DOHH2 (cell line): ENCODE results near the gene PDE2A.

Experiments
- H3F3A ChIP-seq: fragments of 200-600 bp; sonication (generic), shearing (Covaris generic); 2 replicates; pipeline ENCODE4 v1.6.0; 2016; ENCODE audit warnings: antibody characterized with exemption, mild to moderate bottlenecking; ENCODE audit not compliant: control insufficient read depth, insufficient read depth
- H3K27ac ChIP-seq: fragments of 200-600 bp; sonication (generic); 2 replicates; pipeline ENCODE4 v1.5.1; 2014; ENCODE audit warnings: low read depth, mild to moderate bottlenecking, low read length, moderate library complexity
- H3K27me3 ChIP-seq: fragments of 200-600 bp; sonication (generic); 2 replicates; pipeline ENCODE4 v1.6.1; 2014; ENCODE audit warnings: mild to moderate bottlenecking, low read length, mixed read lengths; ENCODE audit not compliant: control insufficient read depth
- H3K36me3 ChIP-seq: fragments of 200-600 bp; sonication (generic); 2 replicates; pipeline ENCODE4 v1.6.1; 2014; ENCODE audit warnings: mild to moderate bottlenecking, low read length, moderate library complexity, mixed read lengths; ENCODE audit not compliant: control insufficient read depth
- H3K4me1 ChIP-seq: fragments of 200-600 bp; sonication (generic); 2 replicates; pipeline ENCODE4 v1.6.1; 2014; ENCODE audit warnings: mild to moderate bottlenecking, low read length, mixed read lengths; ENCODE audit not compliant: control insufficient read depth
- H3K4me2 ChIP-seq: fragments of 200-600 bp; sonication (generic); 2 replicates; pipeline ENCODE4 v1.6.0; 2014; ENCODE audit warnings: mild to moderate bottlenecking, low read length, moderate library complexity
- H3K4me3 ChIP-seq: fragments of 200-600 bp; sonication (generic); 2 replicates; pipeline ENCODE4 v1.5.1; 2014; ENCODE audit warnings: mild to moderate bottlenecking, low read length, mixed read lengths
- H3K79me2 ChIP-seq: fragments of 200-600 bp; sonication (generic); 2 replicates; pipeline ENCODE4 v1.6.1; 2014; ENCODE audit warnings: mild to moderate bottlenecking, low read length, mixed read lengths; ENCODE audit not compliant: control insufficient read depth
- H3K9me2 ChIP-seq: fragments of 200-600 bp; sonication (generic); replicated peaks from 2 replicates; pipeline ENCODE4 v1.6.1; 2014; ENCODE audit warnings: mild to moderate bottlenecking, low read length, mixed read lengths; ENCODE audit not compliant: control insufficient read depth
- H3K9me3 ChIP-seq: fragments of 200-600 bp; sonication (generic); 2 replicates; pipeline ENCODE4 v1.6.1; 2014; ENCODE audit warnings: antibody characterized with exemption, low read length, mixed read lengths; ENCODE audit not compliant: control insufficient read depth, insufficient read depth
- H4K20me1 ChIP-seq: fragments of 200-600 bp; sonication (generic); 2 replicates; pipeline ENCODE4 v1.6.0; 2014; ENCODE audit warnings: low read depth, mild to moderate bottlenecking, antibody characterized with exemption, low read length, moderate library complexity; ENCODE audit not compliant: control insufficient read depth, insufficient read depth
- CTCF ChIP-seq: fragments of 200-600 bp; sonication (generic); IDR thresholded peaks from one replicate; pipeline ENCODE4 v1.5.1; 2014; ENCODE audit warnings: antibody characterized with exemption, mild to moderate bottlenecking, low read depth, low read length; ENCODE audit not compliant: poor library complexity, severe bottlenecking
- EZH2phosphoT487 ChIP-seq: fragments of 200-600 bp; sonication (generic); IDR thresholded peaks from 2 replicates; pipeline ENCODE4 v1.6.1; 2017; ENCODE audit warnings: borderline replicate concordance, mild to moderate bottlenecking, antibody characterized with exemption, low read length, moderate library complexity, mixed read lengths

PDE2A gene

GRCh38 chr11:72587696-72588095 is 86.5 kb downstream of the PDE2A start:
- Histone ChIP-seq H3K36me3 (no peaks in the 10 kb centered on the region), H4K20me1 (no peaks in the 10 kb centered on the region), H3K9me3 (no peaks in the 10 kb centered on the region), H3K4me2 (no peak overlapping the region), H3K9me2 (no peaks in the 10 kb centered on the region), H3K79me2 (no peaks in the 10 kb centered on the region), H3F3A (no peaks in the 10 kb centered on the region), H3K27me3 (peaks cover 43% of the 10 kb centered on the region), H3K4me3 (no peak overlapping the region), H3K27ac (no peak overlapping the region), H3K4me1 (peaks cover 20% of the 10 kb centered on the region)
- no peak for TF ChIP-seq EZH2phosphoT487
- no peak for TF ChIP-seq CTCF

GRCh38 chr11:72586321-72587090 is 87.7 kb downstream of the PDE2A start:
- no peak overlapping the region for H3K4me3 ChIP-seq
- no peak overlapping the region for H3K4me2 ChIP-seq
- H3K27ac ChIP-seq: no peak overlapping the region
- peaks cover 40% of the 10 kb centered on the region for H3K27me3 ChIP-seq
- H3K9me2 ChIP-seq: no peaks in the 10 kb centered on the region
- no peaks in the 10 kb centered on the region for H3F3A ChIP-seq
- no peaks in the 10 kb centered on the region for H3K9me3 ChIP-seq
- no peaks in the 10 kb centered on the region for H4K20me1 ChIP-seq
- H3K4me1 ChIP-seq: peaks cover 8% of the 10 kb centered on the region
- no peak for TF ChIP-seq EZH2phosphoT487
- no peak for TF ChIP-seq CTCF
- no peaks in the 10 kb centered on the region for H3K36me3 ChIP-seq
- no peaks in the 10 kb centered on the region for H3K79me2 ChIP-seq

- Histone ChIP-seq H3K9me3 (no peaks in the 10 kb centered on the region), H3K9me2 (no peaks in the 10 kb centered on the region), H3K4me1 (peaks cover 9% of the 10 kb centered on the region), H3K4me2 (no peak overlapping the region), H3K27me3 (peaks cover 34% of the 10 kb centered on the region), H3K27ac (no peak overlapping the region), H3K4me3 (no peak overlapping the region), H3K79me2 (no peaks in the 10 kb centered on the region), H3K36me3 (no peaks in the 10 kb centered on the region), H4K20me1 (no peaks in the 10 kb centered on the region), H3F3A (no peaks in the 10 kb centered on the region)
- no peak for TF ChIP-seq EZH2phosphoT487
- peak; percentile 91 for TF ChIP-seq CTCF
Observed at GRCh38 chr11:72585762-72586311, 88.4 kb downstream of the PDE2A start.
